Left lung (tissue), 10 donors: ENCODE measurements around the gene CHD2. TPM values are rescaled to one million over a fixed set of nuclear protein-coding genes. Genes with fewer than 3 reads are reported as not detected.
A peak's percentile ranks its signal among the peaks of the same experiment; 100 is the strongest.

Experiments
- ATAC-seq: fragments of 200-7000 bp; cut with Tn5 transposase; one replicate; pipeline ENCODE4 v1.9.1; 2020; ENCODE audit warnings: moderate library complexity
- DNase-seq, 4 donors: peaks; one replicate each; pipeline ENCODE4 v3.0.0-alpha.2; 2013 to 2020
- H3K27ac ChIP-seq, 2 donors: fragments of 200-600 bp; sonication (generic) in 1 of 2; one replicate each; pipeline versions ENCODE4 v1.5.0 to v1.8.0; 2020 to 2021
- H3K27me3 ChIP-seq, 2 donors: fragments of 200-600 bp; sonication (generic) in 1 of 2; one replicate each; pipeline versions ENCODE4 v1.5.0 to v1.8.0; 2020 to 2021
- H3K36me3 ChIP-seq, 2 donors: fragments of 200-600 bp; sonication (generic) in 1 of 2; one replicate each; pipeline versions ENCODE4 v1.5.0 to v1.8.0; 2020 to 2021
- H3K4me1 ChIP-seq, 2 donors: fragments of 200-600 bp; one replicate each; pipeline ENCODE4 v1.8.0; 2021
- H3K4me3 ChIP-seq, 2 donors: fragments of 200-600 bp; sonication (generic) in 1 of 2; one replicate each; pipeline versions ENCODE4 v1.5.0 to v1.8.0; 2020 to 2021; ENCODE audit warnings: mild to moderate bottlenecking in 1 of 2
- H3K9me3 ChIP-seq, 2 donors: fragments of 200-600 bp; sonication (generic) in 1 of 2; one replicate each; pipeline versions ENCODE4 v1.5.0 to v1.8.0; 2020 to 2021
- intact Hi-C, 2 donors: fragments of 100-400 bp; cut with DNase I; formaldehyde crosslinking; loops; one replicate each; pipeline versions ENCODE4 v1.11.2 to v1.14.2; 2022
- polyA plus RNA-seq, 6 donors: library from polyadenylated mRNA; unstranded; fragments of 120-200 nt; gene quantifications; one replicate each; pipeline ENCODE4 v1.2.1, GENCODE V29; 2013; ENCODE audit not compliant: insufficient read length in 6 of 6
- total RNA-seq, 2 donors: library from RNA; stranded (reverse); fragmentation: NEBNext Ultra II Directional; extraction: Animal tissue kit (Norgen Biotek cat#: 25700); gene quantifications; one replicate each; pipeline ENCODE4 v1.2.1, GENCODE V29; 2021
- TF ChIP-seq, protein P1 (sequence below), 2 donors: fragments of 200-600 bp; sonication (generic) in 1 of 2; IDR thresholded peaks; one replicate each; pipeline versions ENCODE4 v1.5.0 to v1.8.0; 2021; ENCODE audit warnings: antibody characterized with exemption in 2 of 2
- donor health status: DM: no; HTN: yes; CAD: no.
- donor health status: DM: no; HTN: no; CAD: no.

The CHD2 gene
- total and polyA plus RNA-seq, 8 donors = 120 to 152 (median 130) TPM

DNA sequence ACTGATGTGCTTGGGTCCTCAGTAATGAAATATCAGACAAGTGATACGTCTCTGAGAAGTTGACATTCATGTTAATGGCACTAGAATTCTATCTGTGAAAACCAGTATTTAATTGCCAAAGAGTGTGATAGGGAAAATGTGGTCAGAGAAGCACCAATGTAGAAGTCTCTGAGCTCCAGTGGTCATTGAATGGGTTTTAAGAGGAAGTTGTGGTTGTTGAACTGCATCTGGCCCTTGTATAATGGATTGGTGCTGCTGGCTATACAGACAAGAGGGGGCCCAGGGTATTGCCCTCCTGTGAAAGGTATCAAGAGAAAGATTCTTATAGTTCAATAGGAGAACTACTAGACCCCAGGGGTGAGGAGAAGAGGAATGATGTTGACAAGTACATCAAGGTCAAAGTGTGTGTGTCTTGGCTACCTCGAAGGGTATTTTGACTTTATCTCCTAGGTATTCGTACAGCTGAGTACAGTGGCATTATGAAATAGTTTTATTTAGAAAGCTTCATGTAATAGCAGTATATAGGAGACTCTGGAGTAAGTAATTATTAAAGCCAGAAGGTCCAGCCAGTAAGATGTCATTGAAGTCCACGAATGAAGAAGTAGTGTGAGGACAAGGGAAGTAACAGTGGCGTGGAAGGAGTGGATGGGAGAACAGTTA lies 47.1 kb downstream of the CHD2 start:
- no peaks in the 10 kb centered on the region for H3K4me1 ChIP-seq
- H3K27me3 ChIP-seq = no peaks in the 10 kb centered on the region
- TF ChIP-seq, protein P1, sequence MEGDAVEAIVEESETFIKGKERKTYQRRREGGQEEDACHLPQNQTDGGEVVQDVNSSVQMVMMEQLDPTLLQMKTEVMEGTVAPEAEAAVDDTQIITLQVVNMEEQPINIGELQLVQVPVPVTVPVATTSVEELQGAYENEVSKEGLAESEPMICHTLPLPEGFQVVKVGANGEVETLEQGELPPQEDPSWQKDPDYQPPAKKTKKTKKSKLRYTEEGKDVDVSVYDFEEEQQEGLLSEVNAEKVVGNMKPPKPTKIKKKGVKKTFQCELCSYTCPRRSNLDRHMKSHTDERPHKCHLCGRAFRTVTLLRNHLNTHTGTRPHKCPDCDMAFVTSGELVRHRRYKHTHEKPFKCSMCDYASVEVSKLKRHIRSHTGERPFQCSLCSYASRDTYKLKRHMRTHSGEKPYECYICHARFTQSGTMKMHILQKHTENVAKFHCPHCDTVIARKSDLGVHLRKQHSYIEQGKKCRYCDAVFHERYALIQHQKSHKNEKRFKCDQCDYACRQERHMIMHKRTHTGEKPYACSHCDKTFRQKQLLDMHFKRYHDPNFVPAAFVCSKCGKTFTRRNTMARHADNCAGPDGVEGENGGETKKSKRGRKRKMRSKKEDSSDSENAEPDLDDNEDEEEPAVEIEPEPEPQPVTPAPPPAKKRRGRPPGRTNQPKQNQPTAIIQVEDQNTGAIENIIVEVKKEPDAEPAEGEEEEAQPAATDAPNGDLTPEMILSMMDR (IDR thresholded peaks at IDR 0.05) = no peak
- H3K36me3 ChIP-seq = peaks cover 27 to 100% of the 10 kb centered on the region in 2 donors
- no peak for DNase-seq
- ATAC-seq = no peak
- H3K27ac ChIP-seq = no peak overlapping the region
- H3K9me3 ChIP-seq = peaks cover 7 to 33% of the 10 kb centered on the region in 2 donors
- intact Hi-C loops = loop anchor here in 1 of 2 donors (10.0 kb wide), 1 partner anchor 58 kb away; no protein-coding TSS in a partner anchor
- H3K4me3 ChIP-seq = no peak overlapping the region

DNA sequence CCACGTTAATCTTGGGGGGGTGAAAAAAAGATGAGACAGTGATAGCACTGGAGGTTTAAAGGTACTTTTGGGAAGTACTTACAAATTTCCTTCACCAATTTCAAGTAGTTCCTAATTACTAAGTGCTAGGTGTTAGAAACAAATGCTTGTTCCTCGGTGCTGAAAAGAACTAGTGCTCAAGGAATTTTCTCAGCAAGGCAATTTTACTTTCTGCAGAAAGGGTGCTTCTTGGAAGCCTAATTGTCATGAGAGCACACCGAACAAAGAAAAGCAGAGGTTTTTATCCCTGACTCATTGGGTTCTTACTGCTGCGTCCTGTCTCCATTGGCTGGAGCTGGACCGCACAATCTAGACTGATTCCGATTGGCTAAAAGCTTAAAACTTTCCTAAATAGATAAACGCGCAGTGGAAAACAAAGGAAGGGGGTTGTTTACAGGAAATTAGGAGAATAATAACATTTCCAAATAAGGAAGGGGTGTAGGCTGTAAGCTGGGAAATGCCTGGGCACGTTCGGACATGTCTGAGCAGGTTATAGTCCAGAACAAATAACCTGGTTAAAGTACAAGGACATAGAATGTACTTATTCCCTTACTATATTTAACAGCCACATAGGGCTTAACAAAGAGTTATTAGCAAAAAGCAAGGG lies 49.6 kb downstream of the CHD2 start:
- DNase-seq (no peak), ATAC-seq (no peak)
- no peaks in the 10 kb centered on the region for H3K4me1 ChIP-seq
- TF ChIP-seq, protein P1 (IDR thresholded peaks at IDR 0.05) = no peak
- no peaks in the 10 kb centered on the region for H3K27me3 ChIP-seq
- intact Hi-C loops = loop anchor here in 1 of 2 donors (10.0 kb wide), 1 partner anchor 55 kb away; no protein-coding TSS in a partner anchor
- peaks cover 27 to 100% of the 10 kb centered on the region in 2 donors for H3K36me3 ChIP-seq
- H3K9me3 ChIP-seq = peaks cover 7 to 33% of the 10 kb centered on the region in 2 donors
- no peak overlapping the region for H3K27ac ChIP-seq
- no peak overlapping the region for H3K4me3 ChIP-seq

DNA sequence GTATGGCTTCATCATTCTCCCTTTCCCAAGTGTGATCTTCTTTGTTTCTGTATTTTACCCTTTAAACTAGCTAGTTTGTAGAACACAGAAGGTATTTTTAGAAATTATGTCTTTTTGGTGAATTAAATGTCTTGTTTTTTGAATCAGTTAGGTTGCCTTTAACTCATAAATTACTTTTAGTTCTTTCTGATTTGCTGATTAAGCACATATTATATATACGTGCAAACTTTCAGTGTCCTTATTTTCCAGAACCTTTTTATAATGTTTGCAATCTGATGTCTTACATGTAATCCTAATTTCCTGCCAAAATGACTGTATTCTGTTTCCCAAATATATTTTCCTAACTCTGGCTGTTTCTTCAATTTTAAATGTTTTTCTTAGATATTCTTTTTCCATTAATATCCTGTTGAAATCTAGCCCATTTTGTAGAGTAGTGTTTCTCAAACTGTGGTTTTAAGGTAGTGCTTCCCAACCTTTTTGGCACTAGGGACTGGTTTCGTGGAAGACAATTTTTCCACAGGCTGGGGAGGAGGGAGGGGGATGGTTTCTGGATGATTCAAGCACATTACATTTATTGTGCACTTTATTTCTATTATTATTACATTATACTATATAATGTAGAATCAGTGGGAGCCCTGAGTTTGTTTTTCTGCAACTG lies 51.8 kb downstream of the CHD2 start:
- ATAC-seq (no peak), DNase-seq (no peak)
- Histone ChIP-seq H3K4me1 (no peaks in the 10 kb centered on the region), H3K9me3 (peaks cover 7 to 33% of the 10 kb centered on the region in 2 donors), H3K27me3 (no peaks in the 10 kb centered on the region), H3K27ac (peak overlapping the region in 1 of 2 donors; percentile 30), H3K4me3 (no peak overlapping the region), H3K36me3 (peaks cover 19 to 100% of the 10 kb centered on the region in 2 donors)
- TF ChIP-seq, protein P1 (IDR thresholded peaks at IDR 0.05) = no peak
- intact Hi-C loops = no loop called here

DNA sequence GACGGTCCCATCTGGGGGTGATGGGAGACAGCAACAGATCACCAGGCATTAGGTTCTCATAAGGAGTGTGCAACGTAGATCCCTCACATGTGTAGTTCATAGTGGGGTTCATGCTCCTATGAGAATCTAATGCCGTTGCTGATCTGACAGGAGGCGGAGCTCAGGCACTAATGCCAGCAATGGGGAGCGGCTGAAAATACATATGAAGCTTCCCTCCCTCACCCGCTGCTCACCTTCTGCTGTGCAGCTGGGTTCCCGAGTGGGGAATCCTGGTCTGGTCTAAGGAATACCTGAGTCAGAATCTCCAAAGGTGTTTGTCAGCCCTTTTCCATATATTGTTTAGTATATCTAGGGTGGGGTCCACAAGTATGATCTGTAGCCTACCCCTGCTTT lies 52.3 kb downstream of the CHD2 start:
- Histone ChIP-seq H3K27ac (no peak overlapping the region), H3K36me3 (peaks cover 15 to 100% of the 10 kb centered on the region in 2 donors), H3K4me1 (peaks cover 0 to 2% of the 10 kb centered on the region in 2 donors), H3K27me3 (no peaks in the 10 kb centered on the region), H3K9me3 (peaks cover 7 to 30% of the 10 kb centered on the region in 2 donors), H3K4me3 (no peak overlapping the region)
- intact Hi-C loops = no loop called here
- no peak for DNase-seq
- TF ChIP-seq, protein P1 (IDR thresholded peaks at IDR 0.05) = no peak
- ATAC-seq = no peak

DNA sequence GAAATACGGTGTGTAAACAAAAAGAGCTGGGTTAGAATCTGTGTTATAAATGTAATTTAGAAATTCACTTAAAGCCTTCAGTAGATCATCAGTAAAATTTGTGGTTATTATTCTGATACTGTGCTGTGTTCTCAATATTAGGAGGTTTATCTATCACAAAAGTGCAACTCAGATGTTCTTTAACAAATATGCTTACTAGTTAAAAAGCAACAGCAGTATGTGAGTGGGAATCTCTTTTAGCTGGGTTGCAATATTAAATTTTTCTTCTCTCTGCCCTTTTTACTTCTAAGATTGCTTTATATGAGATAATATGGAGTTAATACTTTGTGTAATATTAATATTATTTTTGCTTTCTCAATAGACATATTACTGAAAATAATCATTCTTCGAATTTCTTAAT lies 53.4 kb downstream of the CHD2 start:
- no peak for DNase-seq
- Histone ChIP-seq H3K27ac (no peak overlapping the region), H3K4me3 (no peak overlapping the region), H3K9me3 (peaks cover 7 to 19% of the 10 kb centered on the region in 2 donors), H3K36me3 (peaks cover 15 to 100% of the 10 kb centered on the region in 2 donors), H3K27me3 (no peaks in the 10 kb centered on the region), H3K4me1 (peaks cover 0 to 11% of the 10 kb centered on the region in 2 donors)
- intact Hi-C loops = no loop called here
- TF ChIP-seq, protein P1 (IDR thresholded peaks at IDR 0.05) = no peak
- no peak for ATAC-seq
